ENCODE data around the gene ATG101. TPM values are rescaled to one million over a fixed set of nuclear protein-coding genes. Genes with fewer than 3 reads are reported as not detected.

ATG101 gene
- total RNA-seq, 1 donor from 2014 or later: 34.3 TPM

- H3K4me3 Mint-ChIP-seq: no peak overlapping the region
- H3K27me3 Mint-ChIP-seq (ENCODE audit: low read depth): peaks cover 15% of the 10 kb centered on the region
- H3K9me3 Mint-ChIP-seq: no peaks in the 10 kb centered on the region
- peak; percentile 74 for TF ChIP-seq CTCF (conservative IDR thresholded peaks at IDR 0.05)
- peak overlapping the region; percentile 27 for H3K27ac Mint-ChIP-seq (ENCODE audit: unreplicated experiment)
- peaks cover 32% of the 10 kb centered on the region for H3K4me1 Mint-ChIP-seq
- DNase-seq (ENCODE audit: low read depth, low spot score): peak; percentile 37
- H3K36me3 Mint-ChIP-seq (ENCODE audit: low read depth): no peaks in the 10 kb centered on the region
Observed at GRCh38 chr12:52119398-52120254, 49.8 kb downstream of the ATG101 start.

- H3K36me3 Mint-ChIP-seq (ENCODE audit: low read depth): no peaks in the 10 kb centered on the region
- no peak overlapping the region for H3K27ac Mint-ChIP-seq (ENCODE audit: unreplicated experiment)
- DNase-seq (ENCODE audit: low read depth, low spot score): no peak
- no peak for TF ChIP-seq CTCF (conservative IDR thresholded peaks at IDR 0.05)
- no peak overlapping the region for H3K4me3 Mint-ChIP-seq
- peaks cover 44% of the 10 kb centered on the region for H3K4me1 Mint-ChIP-seq
- H3K27me3 Mint-ChIP-seq (ENCODE audit: low read depth): peaks cover 3% of the 10 kb centered on the region
- H3K9me3 Mint-ChIP-seq: no peaks in the 10 kb centered on the region
Observed at GRCh38 chr12:52120951-52121823, 51.4 kb downstream of the ATG101 start.

- Mint-ChIP-seq H3K4me3 (no peak overlapping the region), H3K9me3 (no peaks in the 10 kb centered on the region), H3K36me3 (ENCODE audit: low read depth) (no peaks in the 10 kb centered on the region), H3K27me3 (ENCODE audit: low read depth) (peaks cover 2% of the 10 kb centered on the region), H3K27ac (ENCODE audit: unreplicated experiment) (peak overlapping the region; percentile 43), H3K4me1 (peaks cover 47% of the 10 kb centered on the region)
- TF ChIP-seq CTCF (conservative IDR thresholded peaks at IDR 0.05): peak; percentile 86
- peak; percentile 71 for DNase-seq (ENCODE audit: low read depth, low spot score)
Observed at GRCh38 chr12:52121824-52122539, 52.2 kb downstream of the ATG101 start.

GRCh38 chr12:52122540-52122871 is 52.7 kb downstream of the ATG101 start:
- DNase-seq (ENCODE audit: low read depth, low spot score): no peak
- TF ChIP-seq CTCF (conservative IDR thresholded peaks at IDR 0.05): no peak
- peak overlapping the region; percentile 43 for H3K27ac Mint-ChIP-seq (ENCODE audit: unreplicated experiment)
- H3K4me1 Mint-ChIP-seq: peaks cover 44% of the 10 kb centered on the region
- no peaks in the 10 kb centered on the region for H3K36me3 Mint-ChIP-seq (ENCODE audit: low read depth)
- H3K27me3 Mint-ChIP-seq (ENCODE audit: low read depth): peaks cover 2% of the 10 kb centered on the region
- no peak overlapping the region for H3K4me3 Mint-ChIP-seq
- no peaks in the 10 kb centered on the region for H3K9me3 Mint-ChIP-seq

- no peak for DNase-seq (ENCODE audit: low read depth, low spot score)
- no peaks in the 10 kb centered on the region for H3K9me3 Mint-ChIP-seq
- no peak for TF ChIP-seq CTCF (conservative IDR thresholded peaks at IDR 0.05)
- peaks cover 2% of the 10 kb centered on the region for H3K27me3 Mint-ChIP-seq (ENCODE audit: low read depth)
- no peak overlapping the region for H3K4me3 Mint-ChIP-seq
- H3K4me1 Mint-ChIP-seq: peaks cover 41% of the 10 kb centered on the region
- H3K36me3 Mint-ChIP-seq (ENCODE audit: low read depth): no peaks in the 10 kb centered on the region
- H3K27ac Mint-ChIP-seq (ENCODE audit: unreplicated experiment): no peak overlapping the region
Observed at GRCh38 chr12:52122904-52123303, 53.1 kb downstream of the ATG101 start.

All from neural crest cell (in vitro differentiated cells).